ENCODE data around the gene L3HYPDH.

Gene L3HYPDH

GRCh38 chr14:59424341-59425071 is 59.7 kb downstream of the L3HYPDH start:
- in situ Hi-C loops (cut with MboI; ENCODE audit: low pct_unique_long_range_greater_than_20kb, low sequenced_read_pairs, unreplicated experiment), result loop anchor here (25.0 kb wide), 1 partner anchor 937 kb away; no protein-coding TSS in a partner anchor
- no peak for DNase-seq (ENCODE audit: low spot score)
- TF ChIP-seq, protein P1, sequence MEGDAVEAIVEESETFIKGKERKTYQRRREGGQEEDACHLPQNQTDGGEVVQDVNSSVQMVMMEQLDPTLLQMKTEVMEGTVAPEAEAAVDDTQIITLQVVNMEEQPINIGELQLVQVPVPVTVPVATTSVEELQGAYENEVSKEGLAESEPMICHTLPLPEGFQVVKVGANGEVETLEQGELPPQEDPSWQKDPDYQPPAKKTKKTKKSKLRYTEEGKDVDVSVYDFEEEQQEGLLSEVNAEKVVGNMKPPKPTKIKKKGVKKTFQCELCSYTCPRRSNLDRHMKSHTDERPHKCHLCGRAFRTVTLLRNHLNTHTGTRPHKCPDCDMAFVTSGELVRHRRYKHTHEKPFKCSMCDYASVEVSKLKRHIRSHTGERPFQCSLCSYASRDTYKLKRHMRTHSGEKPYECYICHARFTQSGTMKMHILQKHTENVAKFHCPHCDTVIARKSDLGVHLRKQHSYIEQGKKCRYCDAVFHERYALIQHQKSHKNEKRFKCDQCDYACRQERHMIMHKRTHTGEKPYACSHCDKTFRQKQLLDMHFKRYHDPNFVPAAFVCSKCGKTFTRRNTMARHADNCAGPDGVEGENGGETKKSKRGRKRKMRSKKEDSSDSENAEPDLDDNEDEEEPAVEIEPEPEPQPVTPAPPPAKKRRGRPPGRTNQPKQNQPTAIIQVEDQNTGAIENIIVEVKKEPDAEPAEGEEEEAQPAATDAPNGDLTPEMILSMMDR (IDR thresholded peaks at IDR 0.05; ENCODE audit: extremely low read depth, insufficient read depth, missing control alignments), result no peak
